HPDE6-E6E7 (cell line): ENCODE results near the gene POLR2H.
A peak's percentile ranks its signal among the peaks of the same experiment; 100 is the strongest.

ENCODE experiments used
- DNase-seq: peaks from one replicate; pipeline ENCODE4 v3.0.0; 2011; ENCODE audit warnings: missing footprints; ENCODE audit errors: extremely low spot score

POLR2H gene

DNA sequence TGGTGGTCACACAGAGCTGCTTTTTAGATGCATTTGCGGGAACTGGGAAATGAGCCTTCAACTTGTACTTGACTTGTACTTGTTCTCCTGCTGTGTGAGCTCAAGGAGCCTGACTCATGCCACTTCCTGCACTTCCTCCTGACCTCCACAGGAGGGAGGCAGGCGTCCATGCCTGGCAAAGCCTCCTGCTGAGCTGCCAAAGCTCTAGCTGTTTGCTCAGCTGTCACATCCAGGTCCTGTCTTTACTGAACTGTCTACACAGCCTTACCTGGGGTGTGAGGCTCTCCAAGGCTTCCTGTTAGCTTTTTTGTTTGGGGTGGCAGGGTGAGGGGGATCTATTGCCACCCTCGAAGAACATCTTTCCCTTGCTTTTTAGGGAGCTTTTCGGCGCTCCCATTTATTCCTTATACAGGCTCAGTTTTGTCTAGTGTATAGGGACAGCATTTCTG is 10.1 kb downstream of the POLR2H start:
- DNase-seq, result peak; percentile 90

DNA sequence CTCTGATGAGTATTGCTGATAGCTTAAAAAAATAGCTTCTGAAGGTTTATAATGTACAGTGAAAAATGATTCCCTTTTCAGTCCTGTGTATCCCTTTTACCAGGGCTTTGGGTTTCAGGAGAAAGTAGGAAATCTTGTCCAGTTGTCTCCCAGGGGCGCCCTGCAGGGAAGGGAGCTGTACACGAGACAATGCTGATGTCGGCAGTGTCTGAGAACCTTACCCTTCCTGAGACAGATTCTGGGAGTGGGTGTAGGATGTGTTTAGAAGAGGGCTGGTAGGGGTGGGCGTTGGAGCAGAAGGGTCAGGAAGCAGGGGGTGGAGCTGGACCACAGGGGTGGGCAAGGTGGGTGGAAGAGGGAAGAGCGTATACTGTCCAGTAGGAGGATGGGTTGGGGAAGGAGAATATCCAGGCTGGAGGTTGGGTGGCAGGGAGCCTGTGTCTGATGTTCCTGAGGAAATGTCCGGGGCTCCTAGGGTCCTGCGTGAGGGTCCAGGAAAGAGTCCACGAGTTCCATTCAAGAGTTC is 10.8 kb downstream of the POLR2H start:
- no peak for DNase-seq

DNA sequence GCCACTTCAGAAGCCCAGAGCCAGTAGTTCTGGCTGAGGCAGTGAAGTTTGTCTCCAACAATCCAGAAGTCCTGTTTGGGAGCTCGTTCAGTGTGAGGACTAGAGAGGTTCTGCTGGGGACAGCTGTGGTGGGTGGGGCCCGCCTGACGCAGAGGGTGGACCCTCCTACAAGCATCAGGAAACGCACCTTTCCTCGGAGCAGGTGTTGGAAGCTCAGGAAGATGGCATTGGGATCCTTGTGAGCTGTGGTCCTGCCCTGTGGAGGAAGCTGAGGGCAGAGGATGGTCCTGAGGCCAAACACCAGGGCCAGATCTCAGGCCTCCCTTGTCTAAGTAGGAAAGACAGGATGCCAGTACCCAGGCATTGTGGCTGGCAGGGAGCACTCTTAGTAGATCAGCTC is 11.4 kb downstream of the POLR2H start:
- DNase-seq, result no peak

DNA sequence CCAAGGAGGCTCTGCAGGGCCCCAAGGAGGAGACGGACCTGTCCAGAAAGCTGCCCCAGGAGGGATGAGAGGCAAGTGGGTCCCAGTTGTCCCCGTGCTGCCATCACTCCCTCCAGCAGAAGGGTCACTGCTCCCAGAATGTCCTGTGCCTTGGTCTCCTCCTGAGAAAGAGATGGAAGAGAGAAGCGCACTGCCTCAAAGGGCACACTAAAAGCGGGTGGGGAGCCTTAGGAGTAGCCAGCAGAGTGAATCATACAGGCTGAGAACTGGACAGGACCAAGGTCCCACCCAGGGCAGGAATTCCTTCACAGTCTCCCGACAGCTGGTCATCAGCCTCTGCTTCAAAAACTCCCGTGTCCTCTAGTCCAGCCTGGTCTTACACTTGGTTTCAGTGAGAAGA is 11.9 kb downstream of the POLR2H start:
- no peak for DNase-seq

DNA sequence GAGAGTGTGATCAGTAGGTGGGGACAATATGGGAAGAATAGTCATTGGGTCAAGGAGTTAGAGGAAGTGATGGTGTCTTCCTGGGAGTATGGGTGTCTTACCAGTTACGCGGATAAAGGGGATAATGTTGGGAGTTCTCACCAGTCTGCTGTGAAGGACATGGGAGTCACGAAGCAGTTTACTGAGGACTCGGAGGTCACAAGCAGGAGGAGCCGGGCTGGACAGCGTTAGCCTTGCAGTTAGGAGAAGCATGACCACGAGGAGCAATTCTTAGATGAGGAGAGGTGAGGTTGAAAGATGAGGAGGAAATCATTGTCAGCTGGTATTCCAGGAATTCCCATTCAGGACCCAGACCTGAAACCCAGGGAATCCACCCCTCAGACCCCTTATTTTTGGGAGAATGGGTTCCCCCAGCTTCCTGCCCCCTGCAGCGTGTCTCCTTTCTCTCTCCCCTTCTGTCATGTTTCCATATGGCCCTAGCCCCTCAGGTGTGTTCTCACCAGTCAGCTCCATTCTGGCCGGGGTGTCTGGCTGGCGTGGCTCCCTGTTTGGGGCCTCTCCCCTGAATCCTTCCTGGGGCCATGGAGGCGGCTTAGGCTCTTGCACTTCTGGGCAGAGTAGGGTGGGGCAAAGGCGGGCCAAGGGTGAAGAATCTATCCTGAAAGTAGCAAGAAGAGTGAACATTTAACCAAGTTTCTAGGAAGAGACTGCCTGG is 14.4 kb downstream of the POLR2H start:
- no peak for DNase-seq

DNA sequence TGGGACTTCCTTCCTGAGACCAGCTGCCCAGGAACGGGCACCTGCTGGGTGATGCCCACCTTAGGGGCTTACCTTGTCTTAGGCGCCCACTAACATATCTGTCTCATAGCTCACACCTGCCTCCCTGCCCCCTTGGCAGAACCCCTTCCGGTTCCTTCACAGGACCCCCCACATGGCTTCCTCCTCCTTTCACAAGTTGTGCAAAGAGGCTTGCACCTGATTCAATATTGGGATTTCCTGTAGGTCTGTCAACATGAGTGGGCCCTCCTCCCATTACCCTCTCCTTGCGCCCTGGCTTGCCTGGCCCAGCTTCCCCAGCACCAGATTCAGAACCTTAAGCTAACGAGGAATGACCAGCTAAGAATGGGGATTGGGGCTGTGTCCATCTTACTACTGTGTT is 15.9 kb downstream of the POLR2H start:
- no peak for DNase-seq

DNA sequence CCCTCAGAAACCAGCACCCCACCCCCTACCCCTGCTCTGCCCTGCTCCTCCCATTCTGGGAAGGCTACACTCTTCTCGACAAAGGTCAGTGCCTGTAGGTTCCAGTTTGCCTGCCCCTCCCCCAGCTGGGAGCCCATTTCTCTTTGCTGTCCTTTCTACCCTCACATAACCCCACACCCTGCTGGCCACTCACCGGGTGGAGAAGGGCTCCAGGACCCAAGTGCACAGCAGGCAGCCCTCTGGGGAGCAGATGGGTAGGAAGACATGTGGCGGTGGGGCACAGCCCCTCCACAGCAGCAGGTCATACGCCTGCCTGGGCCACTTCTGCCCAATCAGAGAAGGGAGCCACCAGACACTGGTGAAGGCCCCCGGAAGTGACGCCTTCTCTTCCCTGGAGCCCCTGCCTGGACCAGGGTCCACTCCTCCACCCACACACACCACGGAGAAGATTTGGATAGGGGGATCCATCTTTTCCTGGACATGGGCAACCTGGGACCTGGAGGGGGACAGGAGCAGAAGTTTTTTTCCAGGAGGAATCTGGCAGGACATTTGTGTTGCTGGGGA is 16.5 kb downstream of the POLR2H start, which contains the start of gene THPO:
TSS of gene THPO (minus strand) at position 326 of the 564 bp plus-strand sequence. CDS start 1,948 bp downstream, outside the sequence.
- no peak for DNase-seq

DNA sequence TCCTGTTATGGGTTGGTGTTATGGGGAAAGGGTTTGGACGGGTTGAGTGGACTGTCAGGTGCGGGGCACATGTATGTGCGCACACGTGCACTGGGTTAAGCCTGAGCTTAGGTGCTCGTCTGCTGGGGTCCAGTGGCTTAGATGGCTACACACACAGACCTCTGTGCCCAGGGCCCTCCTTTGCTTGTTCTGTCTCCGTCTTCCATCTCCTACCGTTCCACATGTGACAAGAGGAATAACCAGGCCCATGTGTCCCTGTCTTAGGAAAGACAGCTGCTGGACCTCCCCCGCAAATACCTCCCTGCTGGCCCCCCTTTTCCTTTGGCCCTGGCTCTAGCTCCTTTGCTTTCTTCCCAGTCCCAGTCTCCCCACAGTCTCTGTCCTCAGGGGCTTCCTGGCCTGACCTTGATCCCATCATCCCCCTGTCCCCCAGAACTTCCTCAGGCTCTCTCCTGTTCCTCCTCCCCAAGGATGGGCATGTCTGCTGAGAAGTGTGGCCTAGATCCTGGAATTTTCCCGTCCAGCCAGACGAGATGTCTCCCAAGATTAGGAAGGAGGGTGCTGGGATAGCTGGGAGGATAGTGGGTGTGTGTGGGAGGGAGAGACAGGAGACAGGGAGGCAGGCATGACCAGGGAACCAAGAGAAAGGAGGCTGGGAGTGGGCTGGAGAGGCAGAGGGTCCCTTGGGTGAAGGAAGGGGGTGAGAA is 17.3 kb downstream of the POLR2H start:
- no peak for DNase-seq

DNA sequence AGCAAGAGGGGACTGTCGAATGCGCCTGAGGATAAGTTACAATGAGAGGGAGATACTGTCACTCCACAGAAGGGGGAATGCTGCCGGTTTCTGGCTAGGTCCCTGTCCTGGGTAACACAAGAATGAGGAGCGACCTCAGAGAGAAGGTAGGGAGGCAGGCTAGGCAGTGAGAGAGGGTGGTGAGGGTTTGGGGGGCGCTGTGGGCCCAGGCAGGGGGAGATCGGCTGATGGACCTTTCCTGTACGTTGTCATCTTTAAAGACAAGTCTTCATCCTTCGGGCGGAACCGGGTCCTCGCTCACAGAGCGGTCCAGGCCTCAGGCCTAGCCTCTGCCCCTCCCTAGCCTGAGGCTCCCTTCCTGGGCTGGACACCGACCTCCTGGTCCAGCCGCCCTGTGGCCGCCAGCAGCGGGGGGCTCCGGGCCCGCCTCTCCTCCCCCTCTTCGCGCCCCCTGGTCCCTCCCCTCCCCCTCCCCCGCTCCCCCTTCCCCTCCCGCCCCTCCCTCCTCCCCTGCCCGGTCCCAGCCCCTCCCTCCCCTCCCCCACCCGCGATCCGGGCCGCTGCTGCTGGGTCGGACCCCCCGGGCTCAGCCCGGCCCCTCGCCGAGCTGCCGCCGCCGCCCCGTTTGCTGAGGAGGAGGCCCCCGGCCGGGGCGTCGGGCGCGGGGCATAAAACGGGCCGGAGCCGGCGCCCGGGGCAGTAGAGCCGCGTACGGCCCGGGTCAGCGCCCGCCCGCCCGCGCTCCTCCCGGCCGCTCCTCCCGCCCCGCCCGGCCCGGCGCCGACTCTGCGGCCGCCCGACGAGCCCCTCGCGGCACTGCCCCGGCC is 18.1 kb downstream of the POLR2H start, which contains the start of gene CHRD:
TSS of gene CHRD (plus strand) at position 697 of the 827 bp plus-strand sequence. CDS start 265 bp downstream, outside the sequence.
- DNase-seq, result no peak

DNA sequence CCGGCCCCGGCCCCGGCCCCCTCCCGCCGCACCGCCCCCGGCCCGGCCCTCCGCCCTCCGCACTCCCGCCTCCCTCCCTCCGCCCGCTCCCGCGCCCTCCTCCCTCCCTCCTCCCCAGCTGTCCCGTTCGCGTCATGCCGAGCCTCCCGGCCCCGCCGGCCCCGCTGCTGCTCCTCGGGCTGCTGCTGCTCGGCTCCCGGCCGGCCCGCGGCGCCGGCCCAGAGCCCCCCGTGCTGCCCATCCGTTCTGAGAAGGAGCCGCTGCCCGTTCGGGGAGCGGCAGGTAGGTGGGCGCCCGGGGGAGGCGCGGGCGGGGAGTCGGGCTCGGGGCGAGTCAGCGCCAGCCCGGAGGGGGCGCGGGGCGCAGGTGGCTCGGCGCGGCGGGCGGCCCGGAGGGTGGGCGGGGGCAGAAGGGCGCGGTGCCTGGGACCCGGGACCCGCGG is 18.7 kb downstream of the POLR2H start:
- DNase-seq, result peak; percentile 53

DNA sequence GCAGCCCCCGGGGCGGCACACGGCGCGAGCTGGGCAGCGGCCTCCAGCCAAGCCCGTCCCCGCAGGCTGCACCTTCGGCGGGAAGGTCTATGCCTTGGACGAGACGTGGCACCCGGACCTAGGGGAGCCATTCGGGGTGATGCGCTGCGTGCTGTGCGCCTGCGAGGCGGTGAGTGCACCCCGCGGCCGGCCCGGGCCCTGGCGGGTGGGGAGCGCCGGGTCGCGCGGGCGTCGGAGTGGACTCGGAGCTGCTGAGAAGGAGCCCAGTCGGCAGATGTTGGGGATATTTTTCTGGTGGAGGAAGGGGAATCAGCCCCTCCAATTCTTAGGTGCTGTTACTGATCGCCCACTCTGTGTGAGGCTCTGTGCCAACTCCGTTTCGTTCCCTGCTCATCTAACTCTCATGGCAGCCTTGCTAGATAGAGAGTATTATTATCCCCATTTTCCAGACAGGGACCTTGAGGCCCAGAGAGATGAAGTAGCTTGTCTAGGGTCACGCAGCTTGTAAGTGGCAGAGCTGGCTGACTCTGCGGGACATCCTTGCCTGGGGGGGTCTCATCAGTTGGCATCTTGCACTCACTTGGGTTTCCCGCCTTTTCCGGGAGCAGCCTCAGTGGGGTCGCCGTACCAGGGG is 19.2 kb downstream of the POLR2H start:
- DNase-seq, result no peak

DNA sequence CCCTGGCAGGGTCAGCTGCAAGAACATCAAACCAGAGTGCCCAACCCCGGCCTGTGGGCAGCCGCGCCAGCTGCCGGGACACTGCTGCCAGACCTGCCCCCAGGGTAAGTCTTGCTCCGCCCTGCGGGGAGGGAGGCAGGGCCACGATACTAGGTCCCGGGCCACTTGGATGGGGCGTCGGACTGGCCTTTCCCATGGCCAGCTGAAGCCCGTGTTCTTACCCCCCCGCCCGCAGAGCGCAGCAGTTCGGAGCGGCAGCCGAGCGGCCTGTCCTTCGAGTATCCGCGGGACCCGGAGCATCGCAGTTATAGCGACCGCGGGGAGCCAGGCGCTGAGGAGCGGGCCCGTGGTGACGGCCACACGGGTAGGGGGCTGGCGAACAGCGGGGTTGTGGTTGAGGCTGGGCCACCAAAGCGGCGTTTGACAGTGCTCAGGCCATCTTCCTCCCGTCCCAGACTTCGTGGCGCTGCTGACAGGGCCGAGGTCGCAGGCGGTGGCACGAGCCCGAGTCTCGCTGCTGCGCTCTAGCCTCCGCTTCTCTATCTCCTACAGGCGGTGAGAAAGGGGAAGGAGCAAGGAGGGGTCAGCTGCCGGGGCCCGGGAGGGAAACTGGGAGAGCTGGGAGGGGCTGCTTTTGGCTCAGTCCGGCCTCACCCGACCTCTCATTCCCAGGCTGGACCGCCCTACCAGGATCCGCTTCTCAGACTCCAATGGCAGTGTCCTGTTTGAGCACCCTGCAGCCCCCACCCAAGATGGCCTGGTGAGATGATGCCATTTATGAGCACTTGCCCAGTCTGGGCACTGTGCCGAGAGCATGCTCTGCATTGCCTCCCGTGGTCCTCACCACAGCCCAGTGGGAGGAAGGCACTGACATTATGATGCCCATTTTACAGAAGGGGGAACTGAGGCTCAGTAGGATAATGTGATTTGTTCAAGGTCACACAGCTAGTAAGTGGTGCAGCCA is 20.0 kb downstream of the POLR2H start:
- no peak for DNase-seq

DNA sequence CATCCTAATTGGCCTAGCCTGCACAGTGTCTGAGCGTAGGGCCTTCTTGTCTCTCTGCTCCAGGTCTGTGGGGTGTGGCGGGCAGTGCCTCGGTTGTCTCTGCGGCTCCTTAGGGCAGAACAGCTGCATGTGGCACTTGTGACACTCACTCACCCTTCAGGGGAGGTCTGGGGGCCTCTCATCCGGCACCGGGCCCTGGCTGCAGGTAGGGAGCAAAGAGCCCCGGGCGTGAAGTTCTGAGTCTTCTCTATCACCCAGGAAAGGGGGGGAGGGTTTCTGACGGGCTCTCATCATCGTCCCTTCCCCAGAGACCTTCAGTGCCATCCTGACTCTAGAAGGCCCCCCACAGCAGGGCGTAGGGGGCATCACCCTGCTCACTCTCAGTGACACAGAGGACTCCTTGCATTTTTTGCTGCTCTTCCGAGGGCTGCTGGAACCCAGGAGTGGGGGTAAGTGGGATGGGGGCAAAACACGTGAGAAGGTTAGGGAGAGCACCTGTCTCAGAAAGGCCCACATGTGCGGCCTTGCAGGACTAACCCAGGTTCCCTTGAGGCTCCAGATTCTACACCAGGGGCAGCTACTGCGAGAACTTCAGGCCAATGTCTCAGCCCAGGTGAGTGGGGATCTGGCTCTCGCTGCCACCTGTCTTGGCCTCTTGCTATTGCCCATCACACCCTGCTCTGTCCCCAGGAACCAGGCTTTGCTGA is 21.0 kb downstream of the POLR2H start:
- no peak for DNase-seq

DNA sequence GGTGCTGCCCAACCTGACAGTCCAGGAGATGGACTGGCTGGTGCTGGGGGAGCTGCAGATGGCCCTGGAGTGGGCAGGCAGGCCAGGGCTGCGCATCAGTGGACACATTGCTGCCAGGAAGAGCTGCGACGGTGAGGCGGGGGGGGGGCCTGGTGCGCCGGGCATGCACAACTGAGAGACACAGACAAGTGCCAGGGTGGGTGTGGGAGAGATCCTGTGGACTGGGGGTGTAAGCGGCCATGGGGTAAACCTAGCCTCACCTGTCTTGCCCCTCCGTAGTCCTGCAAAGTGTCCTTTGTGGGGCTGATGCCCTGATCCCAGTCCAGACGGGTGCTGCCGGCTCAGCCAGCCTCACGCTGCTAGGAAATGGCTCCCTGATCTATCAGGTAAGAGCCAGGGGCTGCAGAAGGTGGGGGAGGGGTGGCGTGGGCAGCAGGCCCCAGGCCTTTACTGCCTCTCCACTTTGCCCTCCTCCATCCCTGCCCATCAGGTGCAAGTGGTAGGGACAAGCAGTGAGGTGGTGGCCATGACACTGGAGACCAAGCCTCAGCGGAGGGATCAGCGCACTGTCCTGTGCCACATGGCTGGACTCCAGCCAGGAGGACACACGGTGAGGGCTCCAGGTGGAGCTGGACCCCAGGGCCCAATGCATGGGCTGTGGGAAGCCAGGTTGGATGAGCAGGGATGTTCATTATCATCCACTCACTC is 21.7 kb downstream of the POLR2H start:
- no peak for DNase-seq

DNA sequence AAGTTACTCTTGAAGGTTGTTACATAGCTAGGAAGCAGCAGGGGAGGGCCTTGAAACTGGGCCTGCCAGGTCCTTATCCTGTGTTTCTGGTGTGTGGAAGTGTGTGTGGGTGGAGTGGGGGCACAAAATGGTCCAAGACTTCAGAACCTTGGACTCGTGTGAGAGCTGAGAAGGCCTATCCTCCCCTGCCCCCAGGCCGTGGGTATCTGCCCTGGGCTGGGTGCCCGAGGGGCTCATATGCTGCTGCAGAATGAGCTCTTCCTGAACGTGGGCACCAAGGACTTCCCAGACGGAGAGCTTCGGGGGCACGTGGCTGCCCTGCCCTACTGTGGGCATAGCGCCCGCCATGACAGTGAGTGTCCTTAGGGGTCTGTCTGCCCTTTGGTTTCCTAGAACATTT is 22.8 kb downstream of the POLR2H start:
- no peak for DNase-seq

DNA sequence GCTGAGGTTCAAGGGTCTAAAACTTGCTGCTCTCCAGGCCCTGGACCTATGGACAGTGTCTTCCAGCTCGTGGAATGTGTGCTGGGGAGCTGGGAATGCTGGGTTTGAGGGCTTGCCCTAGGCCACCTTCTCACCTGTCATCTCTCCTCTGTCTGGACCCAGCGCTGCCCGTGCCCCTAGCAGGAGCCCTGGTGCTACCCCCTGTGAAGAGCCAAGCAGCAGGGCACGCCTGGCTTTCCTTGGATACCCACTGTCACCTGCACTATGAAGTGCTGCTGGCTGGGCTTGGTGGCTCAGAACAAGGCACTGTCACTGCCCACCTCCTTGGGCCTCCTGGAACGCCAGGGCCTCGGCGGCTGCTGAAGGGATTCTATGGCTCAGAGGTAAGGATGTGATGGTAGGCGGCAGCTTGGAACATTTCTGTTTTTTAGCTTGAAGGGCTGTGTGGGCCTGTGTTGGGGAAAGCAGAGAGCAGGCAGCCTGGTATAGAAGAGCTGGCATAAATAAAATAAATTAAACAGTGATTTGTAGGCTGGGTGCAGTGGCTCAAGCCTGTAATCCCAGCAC is 23.4 kb downstream of the POLR2H start:
- DNase-seq, result no peak

DNA sequence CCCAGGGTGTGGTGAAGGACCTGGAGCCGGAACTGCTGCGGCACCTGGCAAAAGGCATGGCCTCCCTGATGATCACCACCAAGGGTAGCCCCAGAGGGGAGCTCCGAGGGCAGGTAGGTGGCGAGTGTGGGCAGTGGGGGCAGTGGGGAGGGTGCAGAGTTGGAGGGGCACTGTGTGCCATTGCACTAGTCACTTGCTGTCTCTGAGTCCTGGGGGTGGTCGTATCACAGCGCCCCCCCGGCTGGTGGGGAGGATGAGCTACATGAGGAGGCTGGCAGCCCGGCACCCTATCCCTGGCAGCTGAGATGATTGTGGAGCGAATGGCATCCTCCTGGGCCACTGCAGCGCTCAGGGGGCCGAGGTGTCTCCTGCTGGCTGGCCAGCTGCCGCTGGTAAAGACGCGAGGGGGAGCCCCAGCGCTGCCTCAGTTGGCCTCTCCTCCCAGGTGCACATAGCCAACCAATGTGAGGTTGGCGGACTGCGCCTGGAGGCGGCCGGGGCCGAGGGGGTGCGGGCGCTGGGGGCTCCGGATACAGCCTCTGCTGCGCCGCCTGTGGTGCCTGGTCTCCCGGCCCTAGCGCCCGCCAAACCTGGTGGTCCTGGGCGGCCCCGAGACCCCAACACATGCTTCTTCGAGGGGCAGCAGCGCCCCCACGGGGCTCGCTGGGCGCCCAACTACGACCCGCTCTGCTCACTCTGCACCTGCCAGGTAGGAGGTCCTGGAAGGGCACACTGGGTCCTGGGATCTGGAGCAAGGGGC is 24.7 kb downstream of the POLR2H start:
- DNase-seq, result no peak
